SJCRH30 (cell line): Measurements from ENCODE around the gene PJA1. TPM values are rescaled to one million over a fixed set of nuclear protein-coding genes. Genes with fewer than 3 reads are reported as not detected.

ENCODE experiments used
- DNase-seq, 2 experiments: peaks; one replicate each; pipeline ENCODE4 v3.0.0-alpha.2; 2015 to 2020
- H3K27ac ChIP-seq: fragments of 250-450 bp; sonication (Bioruptor Pico); 2 replicates; pipeline ENCODE4 v1.5.1; 2020; ENCODE audit warnings: mild to moderate bottlenecking, moderate library complexity
- H3K27me3 ChIP-seq: fragments of 250-450 bp; sonication (Bioruptor Pico); 2 replicates; pipeline ENCODE4 v1.5.1; 2020; ENCODE audit warnings: mild to moderate bottlenecking, moderate library complexity
- H3K36me3 ChIP-seq: fragments of 250-450 bp; sonication (Bioruptor Pico); 2 replicates; pipeline ENCODE4 v1.5.1; 2020; ENCODE audit warnings: mild to moderate bottlenecking, moderate library complexity
- H3K4me1 ChIP-seq: fragments of 250-450 bp; sonication (Bioruptor Pico); 2 replicates; pipeline ENCODE4 v1.5.1; 2020; ENCODE audit warnings: mild to moderate bottlenecking, moderate library complexity
- H3K4me3 ChIP-seq: fragments of 250-450 bp; sonication (Bioruptor Pico); 2 replicates; pipeline ENCODE4 v1.5.1; 2020; ENCODE audit warnings: mild to moderate bottlenecking, moderate library complexity
- H3K9me3 ChIP-seq: fragments of 250-450 bp; sonication (Bioruptor Pico); replicated peaks from 2 replicates; pipeline ENCODE4 v1.5.1; 2020; ENCODE audit warnings: mild to moderate bottlenecking, moderate library complexity
- total RNA-seq: library from RNA; depleted of rRNA; stranded (reverse); fragments of >200 nt; shearing (Covaris generic); gene quantifications from 2 replicates; pipeline ENCODE4 v1.2.3, GENCODE V29; 2014

Gene PJA1
- total RNA-seq, 1 experiment from 2014 or later: 49.3 TPM

DNA sequence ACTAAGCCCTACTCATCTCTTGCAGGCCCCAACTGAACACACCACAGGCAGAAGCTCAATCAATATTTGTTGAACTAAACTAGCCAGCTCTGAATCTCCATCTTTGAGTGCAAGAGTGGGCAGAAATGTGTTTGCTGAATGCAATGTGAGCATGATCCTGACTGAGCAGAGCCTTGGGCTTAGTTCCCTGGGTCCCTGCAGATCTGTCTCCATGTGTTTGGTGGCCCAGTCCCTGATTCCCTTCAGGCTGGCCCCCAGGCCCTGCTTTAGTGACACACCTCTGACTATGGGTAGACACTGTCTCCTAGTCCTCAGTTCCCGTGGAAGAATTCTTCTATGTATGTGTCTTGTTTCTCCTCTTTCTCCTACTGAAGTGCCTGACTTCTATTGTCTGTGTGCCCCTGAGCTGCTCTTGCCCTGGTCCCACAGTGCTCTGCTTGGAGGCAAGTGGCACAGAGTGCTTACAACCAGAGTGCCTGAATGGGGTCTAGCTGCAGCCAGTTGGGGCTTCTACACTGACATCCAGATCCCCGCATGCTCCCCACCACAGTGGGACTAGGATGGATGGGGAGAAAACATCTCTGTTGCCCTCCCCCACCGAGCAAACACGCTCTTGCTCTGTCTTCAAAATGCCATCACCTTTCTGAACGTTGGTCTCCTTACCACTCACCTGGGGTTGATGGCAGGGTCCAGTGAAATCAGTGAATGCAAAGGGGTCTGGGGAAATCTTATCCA lies 9.3 kb downstream of the PJA1 start:
- Histone ChIP-seq H3K36me3 (no peaks in the 10 kb centered on the region), H3K27me3 (no peaks in the 10 kb centered on the region), H3K27ac (no peak overlapping the region), H3K9me3 (no peaks in the 10 kb centered on the region), H3K4me3 (no peak overlapping the region), H3K4me1 (0 out of 2 replicates have a peak, but pooled peaks cover 2% of the 10 kb centered on the region)
- DNase-seq: no peak

DNA sequence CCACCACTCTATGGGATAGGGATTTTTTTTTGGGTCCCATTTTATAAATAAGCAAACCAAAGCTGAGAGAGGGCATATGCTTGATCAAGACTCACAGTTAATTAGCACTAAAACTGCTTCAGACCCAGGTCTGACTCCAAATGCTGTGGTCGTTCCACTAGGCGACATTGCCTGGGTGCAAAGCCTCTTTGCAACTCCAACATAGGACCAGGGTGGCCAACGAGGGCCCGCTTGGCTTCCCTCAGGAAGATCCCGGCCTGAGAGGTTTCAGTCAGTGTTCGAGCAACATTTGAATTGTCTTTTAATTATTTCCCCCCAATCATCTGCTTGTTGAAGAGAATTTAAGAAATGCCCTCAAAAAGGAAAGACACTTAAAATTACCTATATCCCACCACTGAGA lies 11.2 kb downstream of the PJA1 start:
- DNase-seq: no peak
- Histone ChIP-seq H3K4me1 (0 out of 2 replicates have a peak, but pooled peaks cover 2% of the 10 kb centered on the region), H3K27ac (no peak overlapping the region), H3K4me3 (no peak overlapping the region), H3K27me3 (no peaks in the 10 kb centered on the region), H3K9me3 (no peaks in the 10 kb centered on the region), H3K36me3 (no peaks in the 10 kb centered on the region)

DNA sequence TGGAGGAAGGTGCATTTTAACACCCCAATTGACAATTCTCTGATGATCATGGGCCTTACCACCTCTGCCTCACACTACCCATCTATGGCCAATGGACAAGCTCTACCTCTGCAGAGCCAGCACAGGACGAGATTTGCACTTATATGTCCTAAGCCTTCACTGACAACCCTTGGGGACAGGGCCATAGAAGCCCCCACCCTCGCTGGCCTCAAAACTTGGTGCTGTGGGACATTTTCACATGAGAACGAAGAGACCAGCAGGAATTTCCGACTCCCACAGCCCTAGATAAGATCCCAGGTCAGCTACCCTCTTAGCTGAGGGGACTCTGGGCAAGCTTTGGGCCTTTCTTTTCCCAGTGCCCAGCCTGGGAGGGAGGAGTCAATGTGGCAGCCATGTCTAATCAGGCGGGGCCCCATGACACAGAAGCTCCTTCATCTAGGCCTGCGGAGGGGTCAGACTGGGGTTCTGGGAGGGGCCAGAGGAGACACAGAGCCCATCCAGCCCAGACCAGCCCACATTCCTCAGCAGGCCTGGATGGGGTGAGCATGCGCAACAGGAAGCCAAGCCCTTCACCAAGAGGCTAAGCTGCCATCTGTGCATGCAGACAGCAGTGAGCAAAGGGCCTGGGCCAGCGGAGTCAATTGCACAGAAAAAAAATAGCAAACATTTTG lies 12.1 kb downstream of the PJA1 start:
- Histone ChIP-seq H3K9me3 (no peaks in the 10 kb centered on the region), H3K27ac (peak overlapping the region; percentile 48; the same call in 1 of the 2 replicates), H3K27me3 (no peaks in the 10 kb centered on the region), H3K4me3 (no peak overlapping the region), H3K4me1 (no peaks in the 10 kb centered on the region), H3K36me3 (no peaks in the 10 kb centered on the region)
- peak; percentile 73 to 78 for DNase-seq

DNA sequence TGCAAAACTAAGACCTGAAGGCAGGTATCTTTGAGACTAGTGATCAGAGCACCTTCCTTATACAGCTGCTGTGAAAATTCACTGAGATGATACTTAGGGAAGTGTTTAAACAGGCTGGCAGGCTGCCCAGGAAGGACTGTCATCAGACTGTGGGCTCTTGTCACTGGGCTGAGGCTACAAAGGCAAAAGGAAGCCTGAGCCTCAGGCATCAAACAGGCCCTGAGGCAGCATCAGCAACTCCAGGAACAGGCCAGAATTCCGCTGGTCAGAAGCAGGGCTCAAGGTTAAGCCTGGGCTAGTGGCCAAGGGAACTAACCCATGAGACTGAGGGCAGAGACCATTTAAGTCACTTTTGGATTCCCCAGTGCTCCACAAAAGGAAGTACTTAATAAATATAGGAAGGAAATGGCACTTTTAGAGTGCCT lies 12.8 kb downstream of the PJA1 start:
- DNase-seq: peak in 1 of 2 experiments; percentile 52
- Histone ChIP-seq H3K4me1 (no peaks in the 10 kb centered on the region), H3K4me3 (no peak overlapping the region), H3K27ac (no peak overlapping the region), H3K36me3 (no peaks in the 10 kb centered on the region), H3K27me3 (no peaks in the 10 kb centered on the region), H3K9me3 (no peaks in the 10 kb centered on the region)

DNA sequence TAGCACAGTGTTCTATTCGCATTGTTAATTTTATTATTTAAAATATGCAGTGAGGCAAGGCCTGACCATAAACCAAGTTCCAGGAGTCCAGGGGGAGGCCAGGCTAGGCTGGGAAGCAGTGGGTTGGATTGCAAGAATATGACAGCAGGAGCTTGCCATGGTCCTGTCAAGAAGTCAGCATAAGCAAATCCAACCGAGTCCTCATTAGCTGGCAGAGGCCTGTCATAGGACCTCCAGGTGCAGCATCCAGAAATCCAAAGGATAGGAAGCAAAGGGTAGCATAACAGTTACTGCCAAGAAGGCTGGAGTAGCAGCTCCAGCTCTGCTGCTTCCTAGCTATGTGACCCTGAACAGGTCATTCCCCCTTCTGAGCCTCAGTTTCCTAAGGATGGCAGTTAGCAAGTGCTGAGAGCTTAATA lies 13.4 kb downstream of the PJA1 start:
- no peaks in the 10 kb centered on the region for H3K4me1 ChIP-seq
- no peak for DNase-seq
- no peaks in the 10 kb centered on the region for H3K36me3 ChIP-seq
- no peak overlapping the region for H3K4me3 ChIP-seq
- H3K27ac ChIP-seq: no peak overlapping the region
- H3K27me3 ChIP-seq: no peaks in the 10 kb centered on the region
- H3K9me3 ChIP-seq: no peaks in the 10 kb centered on the region

DNA sequence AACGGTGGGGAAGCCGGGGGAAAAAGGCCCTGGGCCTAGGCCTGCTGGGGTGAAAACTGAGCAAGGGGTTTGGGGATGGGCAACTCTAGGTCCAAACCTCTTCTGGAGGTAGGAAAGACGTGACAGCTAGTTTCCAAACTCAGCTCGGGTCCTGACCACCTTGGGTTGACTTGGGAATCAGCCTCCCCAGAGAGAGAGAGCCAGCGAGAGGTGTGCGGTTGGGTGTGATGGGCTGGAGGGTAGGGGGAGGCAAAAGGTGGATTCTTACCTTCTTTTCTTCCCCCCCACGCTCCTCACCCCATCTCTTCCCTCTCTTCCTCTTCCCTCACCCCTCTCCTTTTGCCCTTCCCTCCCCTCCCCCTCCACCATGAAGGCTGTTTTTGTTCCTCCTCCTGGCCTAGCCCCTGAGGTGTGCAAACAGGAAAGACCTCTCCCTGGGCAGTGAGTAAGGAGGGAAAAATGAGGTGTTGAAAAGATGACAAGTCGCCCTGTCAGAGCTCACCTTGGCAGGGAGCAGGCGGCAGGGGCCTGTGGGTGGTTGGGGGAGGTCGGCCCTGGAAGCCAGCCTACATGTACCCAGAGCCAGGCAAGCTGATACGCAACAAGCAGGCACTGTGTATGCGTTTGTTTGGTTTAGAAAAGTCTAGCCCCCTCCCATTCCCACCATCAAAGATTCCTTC lies 14.8 kb downstream of the PJA1 start:
- Histone ChIP-seq H3K4me1 (no peaks in the 10 kb centered on the region), H3K9me3 (no peaks in the 10 kb centered on the region), H3K27me3 (no peaks in the 10 kb centered on the region), H3K4me3 (no peak overlapping the region), H3K36me3 (no peaks in the 10 kb centered on the region), H3K27ac (no peak overlapping the region)
- no peak for DNase-seq

DNA sequence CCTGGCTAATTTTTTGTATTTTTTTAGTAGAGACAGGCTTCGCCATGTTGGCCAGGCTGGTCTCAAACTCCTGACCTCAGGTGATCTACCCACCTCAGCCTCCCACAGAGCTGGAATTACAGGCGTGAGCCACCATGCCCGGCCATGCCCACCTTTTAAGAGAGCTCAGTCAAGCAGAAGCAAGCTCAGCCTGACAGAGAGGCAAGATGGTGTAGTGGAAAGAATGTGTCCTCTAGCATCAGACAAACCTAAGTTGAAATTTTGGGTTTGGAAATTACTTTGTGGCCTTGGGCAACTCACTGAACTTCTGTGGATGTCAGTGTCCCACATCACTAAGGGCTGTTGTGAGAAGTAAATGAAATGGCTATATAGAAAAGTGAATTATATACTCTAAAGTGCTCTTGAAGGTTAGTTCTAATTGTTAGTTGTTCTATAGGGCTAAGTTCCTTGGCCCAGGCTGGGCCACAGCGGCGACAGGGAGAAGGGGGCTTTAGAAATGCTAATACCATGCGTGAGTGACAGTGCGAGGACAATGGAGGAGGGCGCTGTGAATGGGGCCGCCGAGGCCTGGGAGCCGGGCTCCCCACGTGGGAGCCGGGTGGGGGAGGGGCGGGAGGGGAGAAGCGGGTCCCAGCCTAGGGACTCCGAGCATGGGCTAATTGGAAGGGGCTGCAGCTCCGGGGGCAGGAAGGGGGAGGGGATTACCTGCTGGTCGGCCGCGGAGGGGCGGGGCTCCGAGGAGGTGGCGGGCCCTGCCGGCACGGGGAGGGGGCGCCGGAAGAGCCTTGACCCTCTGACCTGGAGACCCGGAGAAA lies 15.6 kb downstream of the PJA1 start:
- H3K4me1 ChIP-seq: no peaks in the 10 kb centered on the region
- H3K4me3 ChIP-seq: no peak overlapping the region
- no peaks in the 10 kb centered on the region for H3K27me3 ChIP-seq
- no peak overlapping the region for H3K27ac ChIP-seq
- no peaks in the 10 kb centered on the region for H3K36me3 ChIP-seq
- H3K9me3 ChIP-seq: no peaks in the 10 kb centered on the region
- DNase-seq: no peak

DNA sequence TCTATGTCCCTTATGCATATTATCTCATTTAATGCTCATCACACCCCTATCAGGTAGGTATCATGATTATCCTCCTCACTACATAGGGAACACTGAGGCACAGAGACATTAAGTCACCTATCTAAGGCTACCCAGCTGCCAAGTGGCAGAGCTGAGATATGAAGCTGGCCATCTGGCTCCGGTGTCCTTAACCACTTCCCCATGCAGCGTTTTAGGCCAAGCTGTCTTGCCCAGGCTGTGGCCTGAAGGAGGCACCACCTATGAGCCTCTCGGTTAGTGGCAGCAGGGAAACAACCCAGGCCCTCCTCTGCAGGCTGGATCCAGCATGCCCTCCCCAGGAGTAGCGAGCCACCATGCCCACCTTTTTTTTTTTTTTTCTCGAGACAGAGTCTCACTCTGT lies 16.3 kb downstream of the PJA1 start:
- H3K4me1 ChIP-seq: no peaks in the 10 kb centered on the region
- no peaks in the 10 kb centered on the region for H3K36me3 ChIP-seq
- no peak overlapping the region for H3K27ac ChIP-seq
- no peaks in the 10 kb centered on the region for H3K27me3 ChIP-seq
- no peak for DNase-seq
- H3K9me3 ChIP-seq: no peaks in the 10 kb centered on the region
- H3K4me3 ChIP-seq: no peak overlapping the region

DNA sequence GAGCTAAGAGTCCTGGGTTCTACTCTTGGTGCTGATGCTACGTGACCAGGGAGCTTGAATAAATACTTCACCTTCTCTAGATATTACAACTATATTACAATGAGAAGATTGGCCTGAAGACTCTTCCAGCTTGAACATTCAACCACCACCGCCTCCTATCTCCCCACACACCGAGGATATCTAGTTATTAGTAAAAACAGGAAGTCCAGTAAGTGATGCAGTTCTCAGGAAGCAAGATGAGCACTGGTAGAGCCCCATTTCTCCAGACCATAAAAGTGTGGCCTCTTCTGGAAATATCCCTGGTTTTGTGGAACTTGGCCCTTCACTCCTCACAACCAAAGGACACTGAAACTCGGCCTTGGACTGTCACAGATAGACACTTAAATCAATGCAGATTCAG lies 18.5 kb downstream of the PJA1 start:
- no peaks in the 10 kb centered on the region for H3K4me1 ChIP-seq
- H3K4me3 ChIP-seq: no peak overlapping the region
- no peak for DNase-seq
- H3K9me3 ChIP-seq: no peaks in the 10 kb centered on the region
- no peak overlapping the region for H3K27ac ChIP-seq
- H3K36me3 ChIP-seq: no peaks in the 10 kb centered on the region
- no peaks in the 10 kb centered on the region for H3K27me3 ChIP-seq

DNA sequence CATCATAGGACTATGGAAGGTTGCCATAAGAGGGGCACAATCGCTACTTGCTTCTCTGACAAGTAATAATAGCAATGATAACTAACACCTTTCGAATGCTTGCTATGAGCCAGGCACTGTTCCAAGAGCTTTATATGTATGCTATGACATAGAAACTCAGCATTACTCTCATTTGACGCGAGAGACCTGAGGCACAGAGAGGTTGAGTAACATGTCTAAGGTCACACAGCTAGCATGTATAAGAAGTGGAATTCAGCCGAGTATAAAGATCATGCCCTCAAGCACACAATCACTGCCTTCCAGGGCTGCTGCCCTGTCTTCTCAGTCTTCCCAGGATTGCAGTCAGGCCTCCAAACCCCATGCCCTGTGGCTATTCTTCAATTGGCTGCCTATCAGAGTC lies 19.5 kb downstream of the PJA1 start:
- no peak for DNase-seq
- no peaks in the 10 kb centered on the region for H3K27me3 ChIP-seq

DNA sequence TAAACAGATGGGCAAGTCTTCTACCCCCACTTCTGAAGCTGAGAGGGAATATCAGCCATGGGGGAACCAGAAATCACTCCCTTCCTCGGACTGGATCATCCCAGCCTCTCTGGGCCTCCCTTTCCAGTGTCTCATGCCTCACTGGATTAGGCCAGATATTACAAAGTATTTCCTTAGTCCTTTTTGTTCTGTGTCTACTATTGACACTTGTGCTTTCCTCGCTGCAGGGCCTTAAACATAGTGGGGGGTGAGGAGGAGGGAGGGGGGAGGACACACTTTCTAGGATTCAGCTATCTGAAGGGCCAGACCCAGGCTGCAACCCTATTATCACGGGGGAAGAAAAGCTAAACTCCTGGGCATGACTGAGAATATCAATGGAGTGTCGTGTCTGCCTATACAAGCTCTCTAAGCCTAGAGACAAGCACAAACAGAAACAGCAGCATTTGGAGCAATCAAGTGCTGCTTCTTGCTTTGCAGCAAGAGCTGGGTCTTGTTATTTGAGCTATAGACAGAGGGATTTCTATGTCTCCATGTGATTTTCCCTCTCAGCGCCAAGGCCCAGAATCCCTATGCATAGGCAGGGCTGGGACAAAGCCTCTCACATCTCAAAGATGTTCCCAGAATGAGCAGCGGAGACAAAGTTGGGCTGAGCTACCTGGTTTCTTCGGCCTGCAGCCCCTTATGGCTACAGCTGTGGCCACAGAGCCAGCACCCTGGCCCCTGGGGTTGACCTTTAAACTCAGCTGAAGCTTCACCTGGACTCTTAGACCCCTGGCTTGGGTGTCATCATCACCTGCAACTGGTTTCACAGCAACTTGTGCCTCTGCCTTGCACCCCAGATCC lies 20.2 kb downstream of the PJA1 start:
- no peak for DNase-seq
- no peaks in the 10 kb centered on the region for H3K4me1 ChIP-seq
- no peak overlapping the region for H3K4me3 ChIP-seq
- H3K36me3 ChIP-seq: no peaks in the 10 kb centered on the region
- H3K27ac ChIP-seq: no peak overlapping the region
- H3K9me3 ChIP-seq: no peaks in the 10 kb centered on the region
- H3K27me3 ChIP-seq: no peaks in the 10 kb centered on the region

More for the DNA sequence above, 19.5 kb downstream of the PJA1 start:
- Histone ChIP-seq H3K4me1 (no peaks in the 10 kb centered on the region), H3K9me3 (no peaks in the 10 kb centered on the region), H3K36me3 (no peaks in the 10 kb centered on the region), H3K27ac (no peak overlapping the region), H3K4me3 (no peak overlapping the region)

DNA sequence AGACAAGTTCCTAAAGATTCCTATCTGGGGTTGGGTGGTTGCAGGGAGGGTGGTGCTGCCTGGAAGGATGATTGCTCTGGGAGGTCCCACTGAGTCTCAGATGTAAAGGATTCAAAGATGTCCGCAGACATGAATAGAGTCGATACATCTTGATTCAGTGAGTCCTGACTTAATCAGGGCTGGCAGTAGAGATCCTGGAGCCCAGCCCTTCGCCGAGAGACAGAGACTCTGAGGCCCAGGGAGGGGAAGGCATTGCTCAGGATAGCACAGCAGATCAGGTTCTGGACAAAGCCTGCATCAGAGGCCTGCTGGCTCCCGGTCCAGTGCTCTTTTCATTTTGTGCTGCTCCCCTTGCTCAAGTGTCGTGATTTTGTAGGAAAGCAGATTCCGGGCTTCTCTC lies 21.7 kb downstream of the PJA1 start:
- no peak for DNase-seq
- H3K9me3 ChIP-seq: no peaks in the 10 kb centered on the region
- no peak overlapping the region for H3K27ac ChIP-seq
- H3K4me1 ChIP-seq: no peaks in the 10 kb centered on the region
- no peaks in the 10 kb centered on the region for H3K27me3 ChIP-seq
- no peak overlapping the region for H3K4me3 ChIP-seq
- H3K36me3 ChIP-seq: no peaks in the 10 kb centered on the region

DNA sequence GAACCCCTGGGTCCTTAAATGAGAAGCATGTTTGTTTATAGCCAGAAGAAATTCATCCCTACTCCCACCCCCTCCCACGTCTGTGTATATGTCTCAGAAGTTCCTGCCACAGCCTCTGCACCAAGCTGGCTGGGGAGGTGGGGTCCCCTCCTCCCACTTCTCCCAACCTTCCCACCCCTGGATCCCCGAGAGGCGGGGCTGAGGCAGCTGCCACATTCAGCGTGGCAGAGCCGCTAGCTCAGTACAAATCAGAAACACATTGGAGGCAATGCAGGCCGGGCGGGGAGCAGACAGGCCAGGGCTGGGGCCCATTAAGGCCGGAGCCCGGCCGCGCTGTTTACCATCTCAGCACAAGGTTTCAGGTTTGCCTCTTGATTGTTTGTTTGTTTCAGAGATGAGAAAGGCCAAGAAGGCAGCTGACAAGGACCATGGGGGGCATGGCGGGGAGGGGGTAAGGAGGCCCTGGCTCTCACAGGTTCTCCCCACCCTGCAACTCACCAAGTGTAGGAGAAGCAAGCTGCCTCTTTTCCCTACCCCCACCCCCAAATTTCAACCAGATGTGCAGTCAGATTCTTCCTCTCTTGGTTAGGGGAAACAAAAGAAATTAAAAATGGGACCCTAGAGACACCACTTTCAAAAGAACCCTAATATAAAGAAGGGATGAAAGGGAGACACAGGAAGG lies 22.3 kb downstream of the PJA1 start:
- Histone ChIP-seq H3K27me3 (no peaks in the 10 kb centered on the region), H3K36me3 (no peaks in the 10 kb centered on the region), H3K27ac (no peak overlapping the region), H3K4me1 (no peaks in the 10 kb centered on the region; the same call in 1 of the 2 replicates), H3K9me3 (no peaks in the 10 kb centered on the region), H3K4me3 (no peak overlapping the region)
- DNase-seq: no peak
